HEK293T (cell line): Measurements from ENCODE around the gene IKBKE.

ENCODE experiments used
- CTCF ChIA-PET: fragments of 350-600 bp; formaldehyde crosslinking; extraction: SDS; loops from one replicate; lab custom pipeline; 2021; ENCODE audit warnings: antibody characterized with exemption, inconsistent platforms; lab: Yijun Ruan, JAX
- POLR2A ChIA-PET: fragments of 350-600 bp; formaldehyde crosslinking; extraction: SDS; loops from one replicate; lab custom pipeline; 2020; ENCODE audit warnings: antibody characterized with exemption, inconsistent platforms; lab: Yijun Ruan, JAX
- DNase-seq: peaks from one replicate; pipeline ENCODE4 v3.0.0; 2012; ENCODE audit warnings: mixed read lengths; ENCODE audit errors: extremely low spot score
- ARNT ChIP-seq: fragments of 450-650 bp; IDR thresholded peaks from 2 replicates; pipeline ENCODE4 v1.6.1; 2017; ENCODE audit warnings: mild to moderate bottlenecking
- BHLHE40 ChIP-seq: fragments of 450-650 bp; IDR thresholded peaks from 2 replicates; pipeline ENCODE4 v1.6.1; 2016; ENCODE audit warnings: mild to moderate bottlenecking, moderate library complexity, borderline replicate concordance
- CTBP1 ChIP-seq: fragments of 450-650 bp; IDR thresholded peaks from 2 replicates; pipeline ENCODE4 v1.6.1; 2016; ENCODE audit warnings: borderline replicate concordance
- ELF4 ChIP-seq: fragments of 450-650 bp; IDR thresholded peaks from 2 replicates; pipeline ENCODE4 v1.6.1; 2017; ENCODE audit warnings: antibody characterized with exemption
- FOXA1 ChIP-seq: fragments of 450-650 bp; IDR thresholded peaks from 2 replicates; pipeline ENCODE4 v1.6.1; 2016; ENCODE audit warnings: mild to moderate bottlenecking
- FOXK2 ChIP-seq: fragments of 450-650 bp; IDR thresholded peaks from 2 replicates; pipeline ENCODE4 v1.6.1; 2016; ENCODE audit warnings: mild to moderate bottlenecking
- FOXM1 ChIP-seq: fragments of 450-650 bp; IDR thresholded peaks from 2 replicates; pipeline ENCODE4 v1.6.1; 2017; ENCODE audit warnings: mild to moderate bottlenecking, borderline replicate concordance
- HDGF ChIP-seq: fragments of 450-650 bp; IDR thresholded peaks from 2 replicates; pipeline ENCODE4 v1.6.1; 2017; ENCODE audit warnings: antibody characterized with exemption, borderline replicate concordance
- L3MBTL2 ChIP-seq: fragments of 450-650 bp; conservative IDR thresholded peaks from 2 replicates; pipeline ENCODE4 v1.6.1; 2016; ENCODE audit warnings: mild to moderate bottlenecking
- LEF1 ChIP-seq: fragments of 450-650 bp; IDR thresholded peaks from 2 replicates; pipeline ENCODE4 v1.6.1; 2017; ENCODE audit warnings: mild to moderate bottlenecking, borderline replicate concordance
- NFRKB ChIP-seq: fragments of 450-650 bp; IDR thresholded peaks from 2 replicates; pipeline ENCODE4 v1.6.1; 2016; ENCODE audit warnings: mild to moderate bottlenecking, moderate library complexity
- SP1 ChIP-seq: fragments of 450-650 bp; IDR thresholded peaks from 2 replicates; pipeline ENCODE4 v1.6.1; 2017
- SUZ12 ChIP-seq: fragments of 450-650 bp; IDR thresholded peaks from 2 replicates; pipeline ENCODE4 v1.6.1; 2016; ENCODE audit warnings: mild to moderate bottlenecking
- TARDBP ChIP-seq: fragments of 450-650 bp; IDR thresholded peaks from 2 replicates; pipeline ENCODE4 v1.6.1; 2016
- ZNF384 ChIP-seq: fragments of 450-650 bp; IDR thresholded peaks from 2 replicates; pipeline ENCODE4 v1.6.1; 2016
- TF ChIP-seq, protein P1 (sequence below): fragments of 450-650 bp; IDR thresholded peaks from 2 replicates; pipeline ENCODE4 v1.6.1; 2016

The IKBKE gene

DNA sequence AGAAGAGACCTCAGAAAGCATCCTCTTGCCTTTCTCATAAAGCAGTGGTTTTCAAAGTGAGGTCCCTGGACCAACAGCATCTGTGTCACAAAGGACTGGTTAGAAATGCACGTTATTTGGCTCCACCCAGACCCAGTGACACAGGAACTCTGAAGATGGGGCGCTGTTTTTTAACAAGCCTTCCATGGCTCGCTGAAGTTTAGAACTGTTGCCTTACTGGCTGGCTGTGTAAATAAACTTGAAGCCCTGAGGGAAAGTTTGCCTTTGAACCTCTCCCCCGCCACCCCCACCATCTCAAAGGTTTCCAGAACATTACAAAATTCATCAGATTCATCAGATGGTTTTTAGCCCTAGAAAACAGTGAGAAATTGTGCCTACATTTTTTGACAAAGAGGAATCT, 21.8 kb upstream of the IKBKE start:
- ChIA-PET POLR2A (no interaction called here), CTCF (no interaction called here)
- TF ChIP-seq ZNF384: no peak
- no peak for DNase-seq

DNA sequence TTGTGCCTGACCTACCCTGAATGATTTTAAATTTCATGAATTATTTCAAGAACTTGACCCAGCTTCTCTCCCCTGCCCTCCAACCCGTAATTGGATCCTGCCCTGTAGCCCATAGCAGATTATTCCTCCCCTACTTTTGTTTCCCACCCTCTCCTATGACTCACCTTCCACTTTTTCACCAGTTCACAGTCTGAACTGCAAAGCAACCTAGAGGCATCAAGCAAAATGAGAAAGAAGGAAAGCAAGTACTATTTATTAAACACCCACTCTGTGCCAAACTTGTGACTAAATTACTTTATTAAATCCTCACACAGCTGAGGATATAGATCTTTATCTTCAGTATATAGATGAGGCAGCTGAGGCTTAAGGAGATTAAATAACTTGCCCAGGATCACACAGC, 20.7 kb upstream of the IKBKE start:
- CTCF ChIA-PET: interaction anchor here (1.3 kb wide), 1 partner anchor 13 kb away, joined by 4 read pairs; no protein-coding TSS in a partner anchor
- DNase-seq: no peak
- POLR2A ChIA-PET: interaction anchor here (0.6 kb wide), 1 partner anchor 532 kb away, joined by 3 read pairs; no protein-coding TSS in a partner anchor
- TF ChIP-seq CTBP1 (no peak), NFRKB (no peak), FOXM1 (no peak), BHLHE40 (no peak), FOXK2 (no peak), SUZ12 (no peak), ARNT (no peak), FOXA1 (no peak), LEF1 (no peak), L3MBTL2 (no peak)
- TF ChIP-seq, protein P1, sequence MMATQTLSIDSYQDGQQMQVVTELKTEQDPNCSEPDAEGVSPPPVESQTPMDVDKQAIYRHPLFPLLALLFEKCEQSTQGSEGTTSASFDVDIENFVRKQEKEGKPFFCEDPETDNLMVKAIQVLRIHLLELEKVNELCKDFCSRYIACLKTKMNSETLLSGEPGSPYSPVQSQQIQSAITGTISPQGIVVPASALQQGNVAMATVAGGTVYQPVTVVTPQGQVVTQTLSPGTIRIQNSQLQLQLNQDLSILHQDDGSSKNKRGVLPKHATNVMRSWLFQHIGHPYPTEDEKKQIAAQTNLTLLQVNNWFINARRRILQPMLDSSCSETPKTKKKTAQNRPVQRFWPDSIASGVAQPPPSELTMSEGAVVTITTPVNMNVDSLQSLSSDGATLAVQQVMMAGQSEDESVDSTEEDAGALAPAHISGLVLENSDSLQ: no peak

GRCh38 chr1:206450281-206450680, 20.0 kb upstream of the IKBKE start:
- CTCF ChIA-PET: interaction anchor here (1.3 kb wide), 1 partner anchor 12 kb away, joined by 4 read pairs; no protein-coding TSS in a partner anchor

DNA sequence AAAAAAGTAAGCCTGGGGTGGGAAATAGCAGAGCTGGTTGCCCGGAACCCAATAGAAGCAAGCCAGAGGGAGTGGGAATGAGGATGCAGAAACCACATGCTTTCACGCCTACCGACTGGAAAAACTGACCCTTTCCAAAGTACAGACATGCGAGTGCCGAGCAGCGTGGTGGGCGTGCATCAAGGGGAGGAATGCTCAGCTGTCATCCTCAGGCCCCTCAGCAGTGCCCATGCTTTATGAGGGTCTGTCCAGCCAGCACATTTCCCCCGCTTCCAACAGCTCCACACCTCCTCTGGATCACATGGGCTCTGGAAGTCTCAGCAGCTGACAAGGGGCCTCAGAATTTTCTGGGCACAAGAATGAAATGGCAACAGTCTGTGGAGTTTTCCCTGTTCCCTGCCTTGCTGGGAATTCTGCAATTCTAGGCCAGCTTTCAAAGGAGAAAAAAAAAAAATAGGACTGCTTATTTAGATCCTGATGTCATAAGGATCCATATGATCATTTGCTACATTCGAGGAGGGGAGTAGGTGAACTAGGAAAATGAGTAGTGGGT, 19.1 kb upstream of the IKBKE start:
- ChIA-PET CTCF (interaction anchor here (0.6 to 1.3 kb wide), 3 partner anchors 11 to 14 kb away, joined by 3 to 4 read pairs (median 4); no protein-coding TSS in a partner anchor), POLR2A (no interaction called here)
- DNase-seq: no peak
- TF ChIP-seq ELF4: no peak
- TF ChIP-seq ARNT: no peak
- no peak for TF ChIP-seq TARDBP
- TF ChIP-seq NFRKB: no peak
- TF ChIP-seq BHLHE40: no peak

More at GRCh38 chr1:206450281-206450680, 20.0 kb upstream of the IKBKE start:
- POLR2A ChIA-PET: no interaction called here
- DNase-seq: no peak
- TF ChIP-seq ARNT: no peak
- TF ChIP-seq SUZ12: no peak
- TF ChIP-seq CTBP1: no peak
- no peak for TF ChIP-seq SP1
- TF ChIP-seq LEF1: no peak
- TF ChIP-seq HDGF: no peak
- TF ChIP-seq BHLHE40: no peak
- no peak for TF ChIP-seq TARDBP

DNA sequence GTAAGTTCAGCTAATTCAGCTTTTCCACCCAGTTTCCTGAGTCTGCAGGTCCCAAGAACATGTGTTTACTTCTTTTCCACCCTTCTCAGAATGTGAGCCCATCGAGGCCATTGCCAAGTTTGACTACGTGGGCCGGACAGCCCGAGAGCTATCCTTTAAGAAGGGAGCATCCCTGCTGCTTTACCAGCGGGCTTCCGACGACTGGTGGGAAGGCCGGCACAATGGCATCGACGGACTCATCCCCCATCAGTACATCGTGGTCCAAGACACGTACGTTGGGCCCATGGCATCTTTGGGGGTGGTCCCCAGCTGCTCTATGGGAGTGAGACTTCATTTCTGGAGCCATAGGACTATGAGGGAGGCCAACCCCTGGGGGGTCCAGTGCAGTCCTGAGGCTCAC, 17.2 kb upstream of the IKBKE start:
- TF ChIP-seq ARNT (no peak), SP1 (no peak), TARDBP (no peak), L3MBTL2 (no peak), HDGF (no peak)
- ChIA-PET CTCF (no interaction called here), POLR2A (no interaction called here)
- DNase-seq: no peak

DNA sequence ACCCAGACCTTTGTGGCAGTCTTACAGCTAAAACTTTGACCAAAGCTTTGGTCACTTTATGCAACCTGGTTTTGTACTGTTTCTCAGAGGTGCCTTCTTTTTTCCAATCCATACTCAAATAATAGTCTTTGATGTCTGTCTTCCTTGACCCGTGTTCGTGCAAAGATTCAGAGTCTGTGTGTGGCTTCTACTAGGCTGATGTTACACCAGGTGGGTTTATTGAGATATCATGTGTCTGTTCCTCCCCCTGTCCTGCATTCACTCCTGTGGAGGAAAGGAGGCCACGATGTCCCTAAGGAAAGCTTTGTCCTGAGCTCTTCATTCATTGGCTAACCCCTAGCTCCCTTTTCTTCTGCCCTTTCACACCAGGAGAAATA, 15.0 kb upstream of the IKBKE start:
- ChIA-PET POLR2A (interaction anchor here (0.9 kb wide), 1 partner anchor 27 kb away, joined by 3 read pairs; no protein-coding TSS in a partner anchor), CTCF (no interaction called here)
- no peak for DNase-seq
- TF ChIP-seq L3MBTL2: no peak
- TF ChIP-seq FOXM1: no peak
- TF ChIP-seq FOXK2: no peak
- no peak for TF ChIP-seq CTBP1
- TF ChIP-seq ELF4: no peak
- TF ChIP-seq TARDBP: no peak
- TF ChIP-seq ARNT: no peak
- TF ChIP-seq SP1: no peak
- TF ChIP-seq NFRKB: no peak
- TF ChIP-seq HDGF: no peak
- TF ChIP-seq, protein P1: no peak

DNA sequence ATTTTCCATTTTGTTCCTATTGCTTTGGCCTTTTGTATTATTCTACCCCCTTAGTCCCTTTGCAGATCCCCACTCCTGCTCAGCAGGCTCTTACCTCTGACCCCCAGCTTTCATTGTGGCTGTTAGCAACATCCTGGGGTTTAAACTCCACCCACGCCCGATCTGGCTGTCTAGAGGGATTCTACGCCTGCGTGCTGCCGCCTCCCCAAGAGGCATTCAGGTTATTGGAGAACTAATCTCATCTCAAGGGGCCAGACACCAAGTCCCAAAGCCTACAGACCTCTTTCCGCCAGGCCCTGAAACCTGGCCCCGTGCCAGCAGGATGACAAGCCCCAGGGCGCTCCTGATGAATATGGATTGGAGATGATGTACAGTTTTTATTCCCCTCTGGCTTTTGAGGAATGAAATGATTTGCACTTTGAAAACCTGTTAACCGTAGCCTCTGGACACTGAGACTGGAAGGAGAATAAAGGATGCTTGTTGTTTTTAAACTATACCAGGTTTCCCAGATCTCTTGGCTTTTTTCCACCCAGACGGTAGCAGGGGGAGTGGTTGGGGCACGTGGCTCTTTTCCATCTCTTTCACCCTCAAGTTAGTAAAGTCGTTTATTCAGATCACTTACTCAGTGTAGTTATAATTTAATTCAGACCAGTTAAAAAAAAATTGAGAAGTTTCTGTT, 14.5 kb upstream of the IKBKE start:
- no peak for TF ChIP-seq BHLHE40
- TF ChIP-seq FOXM1: no peak
- no peak for TF ChIP-seq ARNT
- no peak for TF ChIP-seq ZNF384
- TF ChIP-seq CTBP1: no peak
- POLR2A ChIA-PET: interaction anchor here (0.9 kb wide), 1 partner anchor 28 kb away, joined by 3 read pairs; no protein-coding TSS in a partner anchor
- CTCF ChIA-PET: no interaction called here
- no peak for DNase-seq
